Fibroblast of villous mesenchyme (primary cell): Measurements from ENCODE around the gene CCDC9. TPM values are rescaled to one million over a fixed set of nuclear protein-coding genes. Genes with fewer than 3 reads are reported as not detected.
"Not testable (repeated sequence)": the region's sequence is repeated elsewhere in the genome, so short reads cannot be mapped to it uniquely, and the experiment has no call there.

ENCODE experiments used
- DNase-seq: peaks from one replicate; pipeline ENCODE4 v3.0.0-alpha.2; 2010; ENCODE audit warnings: low read depth
- H3K4me3 ChIP-seq: 2 replicates; pipeline ENCODE4 v1.5.1; 2011; ENCODE audit warnings: low read depth, mild to moderate bottlenecking, low read length
- CTCF ChIP-seq: IDR thresholded peaks from 2 replicates; pipeline ENCODE4 v1.5.1; 2012; ENCODE audit warnings: low read depth, mild to moderate bottlenecking, low read length; ENCODE audit not compliant: insufficient read depth
- total RNA-seq: library from RNA; depleted of rRNA; stranded (reverse); fragments of >200 nt; gene quantifications from 2 replicates; pipeline ENCODE4 v1.2.3, GENCODE V29; 2012

The CCDC9 gene
- total RNA-seq, 1 donor, result 7.3 TPM

DNA sequence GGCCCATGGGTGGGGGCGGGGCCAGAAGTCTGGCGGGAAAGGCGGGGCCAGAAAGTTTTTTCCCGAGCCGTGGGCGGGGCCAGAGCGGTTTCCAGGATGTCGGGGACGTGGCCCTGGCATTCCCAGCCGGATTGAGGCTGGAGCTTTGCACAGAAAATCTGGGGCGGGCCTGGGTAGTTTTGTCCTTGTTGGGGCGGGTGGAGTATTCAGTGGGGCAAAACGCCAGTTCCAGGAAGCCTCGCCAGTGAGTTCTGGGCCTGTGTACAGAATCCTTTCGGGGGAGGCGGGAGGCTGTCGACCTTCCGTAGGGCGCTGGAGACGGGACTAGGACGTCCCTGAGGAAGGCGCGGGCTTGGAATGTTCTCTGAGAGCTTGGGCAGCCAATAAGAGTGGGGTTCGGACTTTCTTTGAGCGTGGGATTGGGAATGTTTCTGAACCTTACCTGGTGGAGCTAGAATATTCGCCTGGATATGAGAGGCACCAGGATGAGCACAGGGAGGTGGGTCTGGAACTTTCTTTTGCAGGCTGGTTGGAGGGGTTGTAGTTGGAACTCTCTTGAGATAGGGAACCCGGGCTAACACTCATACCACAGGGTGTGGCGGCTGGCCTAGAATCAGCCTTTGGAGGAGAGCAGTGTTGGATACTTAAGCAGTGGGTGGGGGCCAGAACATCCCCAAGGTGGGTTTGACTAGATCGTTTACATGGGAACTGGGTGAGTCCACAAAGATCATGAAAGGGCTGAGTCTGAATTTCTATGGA is 1.3 kb downstream of the CCDC9 start:
- no peak for DNase-seq
- TF ChIP-seq CTCF, result no peak

GRCh38 chr19:47258434-47258833 is 2.1 kb downstream of the CCDC9 start:
- H3K4me3 ChIP-seq, result peak overlapping the region; percentile 75
- no peak for TF ChIP-seq CTCF
- DNase-seq, result no peak

More for the DNA sequence above, 1.3 kb downstream of the CCDC9 start:
- peak overlapping the region; percentile 75 for H3K4me3 ChIP-seq

GRCh38 chr19:47258895-47259555 is 2.7 kb downstream of the CCDC9 start:
- no peak overlapping the region for H3K4me3 ChIP-seq
- DNase-seq, result no peak
- TF ChIP-seq CTCF, result no peak

GRCh38 chr19:47260476-47260875 is 4.2 kb downstream of the CCDC9 start:
- no peak overlapping the region for H3K4me3 ChIP-seq
- no peak for DNase-seq
- no peak for TF ChIP-seq CTCF

GRCh38 chr19:47261946-47262793 is 5.8 kb downstream of the CCDC9 start:
- not testable (repeated sequence) for DNase-seq

GRCh38 chr19:47264629-47265028 is 8.3 kb downstream of the CCDC9 start:
- TF ChIP-seq CTCF, result no peak
- no peak for DNase-seq
- no peak overlapping the region for H3K4me3 ChIP-seq

More at GRCh38 chr19:47261946-47262793, 5.8 kb downstream of the CCDC9 start:
- H3K4me3 ChIP-seq, result not testable (repeated sequence)
